Limb (tissue), 2 donors: Measurements from ENCODE around the gene SPINT2.

Source experiments
- DNase-seq, 2 donors: peaks; one replicate each; pipeline ENCODE4 v3.0.0-alpha.2; 2016; ENCODE audit errors: extremely low spot score in 2 of 2

Gene SPINT2

DNA sequence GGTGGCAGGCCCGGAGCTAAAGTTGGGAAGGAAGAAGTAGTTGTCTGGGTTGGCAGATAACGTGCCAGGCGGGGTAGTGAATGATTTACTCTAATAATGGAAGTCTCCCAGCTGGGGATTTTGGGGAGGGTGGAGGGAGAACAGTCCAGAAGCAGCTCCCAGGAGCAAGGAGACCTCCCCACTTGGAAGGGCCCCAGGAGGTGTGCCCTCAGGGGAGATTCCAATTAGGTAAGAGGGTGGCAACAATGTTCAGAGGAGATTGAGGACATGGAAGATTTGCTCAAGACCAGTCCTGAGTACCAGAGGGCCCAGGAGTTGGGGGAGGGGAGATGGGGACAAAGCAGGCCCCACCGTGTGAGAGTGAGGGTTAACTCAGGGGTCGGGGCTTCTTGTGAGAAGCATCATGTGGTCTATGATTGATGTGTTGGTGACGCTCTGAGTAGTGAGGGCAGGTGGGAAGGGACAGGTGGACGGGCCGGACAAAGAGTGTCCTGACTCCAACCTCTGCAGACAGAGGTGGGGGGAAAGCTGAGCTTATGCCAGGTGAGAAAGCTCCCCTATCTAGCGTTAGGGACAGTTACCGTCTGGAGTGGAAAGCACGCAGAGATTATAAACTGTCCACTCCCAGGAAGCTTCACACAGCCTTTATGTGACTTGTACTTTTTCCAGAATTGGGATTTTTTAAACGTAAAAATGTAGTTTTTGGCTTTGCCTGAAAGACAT lies 3.5 kb downstream of the SPINT2 start:
- no peak for DNase-seq

DNA sequence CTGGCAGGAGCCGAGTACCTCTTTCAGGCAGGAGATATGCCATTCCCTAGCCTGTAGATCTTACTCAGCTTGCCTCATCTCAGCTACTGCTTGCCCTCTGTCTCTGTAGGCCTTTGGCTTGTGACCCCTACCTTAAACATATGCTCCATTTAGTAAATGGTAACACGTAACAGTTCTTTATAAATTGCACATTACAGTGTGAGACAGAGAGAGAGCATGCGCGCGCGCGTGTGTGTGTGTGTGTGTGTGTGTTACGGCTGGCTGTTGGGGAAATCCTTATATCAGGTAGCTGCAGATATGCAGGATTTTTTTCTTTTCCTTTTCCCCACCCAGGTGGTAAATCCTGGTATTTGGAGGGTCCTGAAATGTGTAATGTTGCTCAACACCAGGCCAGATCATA lies 4.2 kb downstream of the SPINT2 start:
- DNase-seq: no peak

DNA sequence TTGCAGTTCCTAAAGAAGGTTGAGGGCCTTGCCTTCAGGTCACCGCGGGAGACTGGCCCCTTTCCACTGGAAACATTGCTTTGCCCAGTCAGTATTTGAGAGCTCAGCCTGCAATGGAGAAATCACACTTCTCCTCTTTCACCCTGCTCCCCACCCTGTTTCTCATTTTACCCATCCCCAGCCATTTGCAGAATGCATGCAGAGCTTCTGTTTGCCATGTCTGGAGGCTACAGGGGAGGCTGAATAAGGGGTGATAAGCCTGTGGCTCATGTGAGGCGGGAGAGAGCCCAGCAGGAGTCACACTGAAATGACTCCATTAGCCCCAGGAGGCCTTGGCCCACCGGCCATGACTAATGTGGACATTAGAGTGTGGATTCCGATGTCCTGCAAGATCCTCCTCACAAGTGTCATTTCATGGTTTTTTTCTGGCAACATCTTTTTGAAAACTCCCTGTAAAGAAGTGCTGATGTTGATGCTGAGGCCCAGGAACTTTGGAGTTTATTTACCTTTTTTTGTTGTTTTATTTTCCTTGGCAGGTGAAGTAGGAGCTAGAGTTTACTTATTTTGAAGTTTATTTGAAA lies 6.3 kb downstream of the SPINT2 start:
- no peak for DNase-seq

DNA sequence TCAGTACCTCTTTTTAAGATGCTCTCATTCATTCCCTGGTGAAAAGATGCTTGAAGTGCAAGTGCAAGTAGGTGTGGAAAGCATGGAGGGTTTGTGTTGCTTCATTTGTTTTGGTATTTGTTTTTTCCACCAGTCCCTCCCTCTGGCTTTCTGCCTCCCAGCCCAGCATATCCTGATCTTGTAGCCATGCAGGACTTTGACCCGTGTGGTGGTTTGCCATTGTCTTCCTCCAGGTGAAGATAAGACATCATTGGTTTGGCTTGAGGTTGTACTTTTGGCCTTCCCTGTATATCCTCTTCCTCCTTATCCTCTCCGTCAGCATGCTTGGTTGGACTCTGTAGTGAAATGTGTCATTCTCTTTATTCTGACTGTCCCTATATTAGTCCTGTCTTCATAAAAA lies 9.1 kb downstream of the SPINT2 start:
- DNase-seq: no peak

DNA sequence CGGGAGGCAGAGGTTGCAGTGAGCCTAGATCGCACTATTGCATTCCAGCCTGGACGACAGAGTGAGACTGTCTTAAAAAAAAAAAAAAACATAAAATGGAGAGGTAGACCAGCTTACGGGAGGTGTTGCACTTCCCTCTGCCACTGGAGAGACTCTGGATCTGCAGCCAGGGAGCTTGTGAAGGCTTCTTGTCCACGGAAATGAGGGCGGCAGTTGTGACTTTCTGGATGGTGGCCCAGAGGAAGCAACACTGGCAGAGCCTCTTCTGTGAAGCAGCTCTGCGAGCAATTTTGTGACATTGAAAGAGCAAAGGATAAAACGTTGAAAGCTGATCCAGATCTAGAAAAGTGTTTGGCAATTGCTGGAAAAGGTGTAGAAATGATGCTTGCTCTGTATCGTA lies 10.4 kb downstream of the SPINT2 start:
- DNase-seq: no peak

DNA sequence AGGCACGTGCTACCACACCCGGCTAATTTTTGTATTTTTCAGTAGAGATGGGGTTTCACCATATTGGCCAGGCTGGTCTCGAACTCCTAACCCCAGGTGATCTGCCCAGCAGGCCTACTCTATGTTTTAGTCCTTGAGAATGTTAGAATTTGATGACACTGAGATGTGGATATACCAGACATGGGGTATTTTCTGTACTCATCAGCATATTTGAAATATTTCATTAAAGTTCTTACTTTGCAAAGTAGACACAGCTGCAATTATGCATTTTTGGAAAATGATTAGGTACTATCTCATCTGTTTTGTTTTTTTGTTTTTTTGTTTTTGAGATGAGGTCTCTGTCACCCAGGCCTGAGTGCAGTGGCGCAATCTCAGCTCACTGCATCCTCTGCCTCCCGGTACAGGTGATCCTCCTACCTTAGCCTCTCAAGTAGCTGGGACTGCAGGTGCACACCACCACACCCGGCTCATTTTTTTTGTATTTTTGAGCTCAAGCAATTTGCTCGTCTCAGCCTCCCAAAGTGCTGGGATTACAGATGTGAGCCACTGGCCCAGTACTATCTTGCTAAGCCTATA lies 12.7 kb downstream of the SPINT2 start:
- no peak for DNase-seq

DNA sequence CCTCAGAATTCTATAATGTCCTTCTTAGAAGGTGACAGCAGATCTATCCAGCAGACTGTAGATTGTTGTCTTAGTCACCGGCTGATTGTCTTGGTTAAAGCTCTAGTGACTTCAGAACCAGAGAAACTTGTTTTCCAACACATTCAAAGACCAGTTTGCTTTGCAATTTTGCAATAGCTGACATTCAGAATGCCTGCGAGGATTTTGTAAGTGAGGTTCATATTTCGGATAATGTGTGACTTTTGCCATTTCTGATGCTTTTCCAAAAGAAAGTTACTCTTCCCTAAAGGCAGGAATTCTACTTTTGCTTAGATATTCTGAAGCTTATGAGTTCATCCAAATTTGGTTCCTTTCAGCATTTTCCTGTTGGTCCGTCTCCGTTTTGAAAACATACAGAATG lies 13.2 kb downstream of the SPINT2 start:
- no peak for DNase-seq

DNA sequence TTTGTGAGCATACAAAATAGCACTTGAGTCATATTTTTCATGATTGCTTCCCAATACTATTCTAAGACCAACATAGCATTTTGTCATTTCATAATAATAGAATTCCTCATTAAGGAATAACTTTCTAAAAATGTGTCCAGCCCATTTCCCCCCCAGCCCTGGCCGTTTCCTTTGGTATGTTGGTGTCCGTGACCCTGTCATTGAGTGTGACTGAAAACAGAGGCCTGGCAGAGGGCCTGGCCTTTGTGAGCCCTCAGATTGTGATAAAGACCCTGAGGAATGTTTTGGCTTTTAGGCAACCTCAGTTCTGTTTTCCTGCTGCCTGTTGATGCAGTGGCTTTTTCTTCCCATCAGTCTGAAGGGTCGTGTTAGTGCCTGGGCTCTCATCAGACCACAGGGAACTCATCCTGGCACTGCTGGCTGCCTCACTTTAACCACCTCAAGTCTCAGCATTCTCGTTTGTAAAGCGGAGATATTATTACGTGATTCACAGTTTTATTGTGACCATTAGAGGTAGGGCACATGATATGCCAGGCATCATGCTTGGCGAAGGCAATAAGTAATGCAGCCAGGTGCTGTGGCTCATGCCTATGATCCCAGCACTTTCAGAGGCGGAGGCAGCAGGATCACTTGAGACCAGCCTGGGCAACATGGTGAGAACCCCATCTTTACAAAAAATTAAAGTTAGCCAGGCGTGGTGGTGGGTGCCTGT lies 13.8 kb downstream of the SPINT2 start:
- no peak for DNase-seq

DNA sequence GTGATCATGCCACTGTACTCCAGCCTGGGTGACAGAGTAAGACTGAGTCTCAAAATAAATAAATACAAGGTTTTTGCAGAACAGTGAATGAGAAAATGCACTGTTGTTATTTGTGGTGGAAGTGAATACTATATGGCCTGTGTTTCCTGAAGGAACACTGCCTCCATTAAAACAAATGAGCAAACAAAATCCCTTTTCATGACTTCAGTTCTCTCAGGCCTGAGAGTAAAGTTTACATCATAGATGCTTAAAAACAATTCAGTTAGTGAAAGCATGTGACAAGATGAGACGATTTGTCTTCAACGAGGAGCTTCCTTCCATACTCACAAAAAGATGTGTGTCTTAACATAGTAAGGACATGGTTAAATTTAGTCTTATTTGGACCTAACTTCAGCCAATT lies 14.4 kb downstream of the SPINT2 start:
- DNase-seq: no peak

DNA sequence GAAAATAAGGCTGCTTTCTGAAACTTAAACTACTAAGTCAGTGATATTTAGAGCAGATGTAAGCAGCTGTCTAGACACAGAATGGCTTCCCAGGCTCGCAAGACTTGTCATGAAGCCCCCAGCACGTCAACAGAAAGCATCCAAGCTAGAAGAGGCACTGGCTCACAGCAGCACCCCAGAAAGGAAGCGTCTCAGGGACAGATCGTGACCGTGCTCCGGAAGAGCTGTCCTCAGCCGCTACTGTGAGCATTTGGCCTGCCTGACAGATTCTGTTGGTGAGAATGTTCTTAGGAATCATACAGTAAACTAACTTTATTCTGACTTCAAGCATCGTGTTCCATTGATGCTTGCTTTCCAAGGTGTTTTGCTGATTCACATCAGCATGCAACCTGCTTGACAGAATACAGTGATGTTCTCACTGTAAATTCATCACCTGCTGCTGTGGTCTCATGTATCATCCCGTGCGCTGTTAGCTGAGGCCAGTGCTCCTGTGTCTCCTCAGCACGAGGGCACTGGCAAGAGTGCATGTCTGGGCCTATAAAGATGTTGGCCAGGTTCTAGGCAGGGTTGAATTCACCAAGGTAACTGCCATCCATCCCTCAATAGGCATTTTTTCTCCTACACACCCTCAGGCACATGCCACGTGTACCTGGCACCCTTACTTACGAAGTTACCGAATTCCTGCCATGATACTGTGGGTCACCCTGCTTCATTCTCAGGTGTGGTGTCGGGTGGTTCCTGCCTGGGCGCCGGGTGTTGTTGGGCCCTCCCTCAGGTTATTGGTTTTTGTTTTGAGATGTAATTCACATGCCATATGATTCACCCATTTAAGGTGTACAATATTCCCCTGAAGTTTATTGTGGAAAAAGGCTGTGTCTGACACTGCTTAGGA lies 15.9 kb downstream of the SPINT2 start:
- DNase-seq: no peak

DNA sequence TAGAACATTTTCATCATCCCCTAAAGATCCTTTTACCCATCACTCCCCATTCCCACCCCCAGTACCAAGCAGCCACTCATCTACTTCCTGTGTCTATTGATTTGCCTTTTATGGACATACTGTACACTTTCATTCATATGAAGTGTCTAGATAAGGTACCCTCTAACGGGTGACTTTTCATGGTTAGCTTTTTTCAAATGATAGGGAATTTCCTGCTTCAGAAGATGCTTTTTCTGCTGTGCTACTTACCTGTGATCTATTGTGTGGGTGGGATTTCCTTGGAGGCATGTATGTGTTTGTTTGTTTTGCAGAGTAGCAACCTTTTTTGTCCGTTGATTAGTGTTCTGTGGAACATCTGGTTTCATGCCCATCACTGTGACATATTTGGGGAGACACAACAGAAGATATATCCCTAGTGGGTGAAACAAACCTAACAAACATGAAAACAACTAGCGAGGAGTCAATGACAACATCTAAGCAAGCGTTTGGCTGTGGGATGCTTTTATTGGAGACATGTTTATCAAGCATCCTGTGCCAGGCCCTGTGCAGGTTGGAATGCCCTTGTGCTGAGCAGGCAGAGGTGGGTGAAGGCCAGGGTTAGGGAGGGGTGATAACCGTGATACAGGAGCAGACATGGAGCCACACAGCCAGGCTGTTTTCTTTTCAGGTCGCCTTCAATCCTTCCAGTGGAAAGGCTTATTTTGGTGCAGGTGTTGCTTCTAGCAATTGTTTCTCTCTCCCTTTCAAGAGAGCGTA lies 17.6 kb downstream of the SPINT2 start:
- DNase-seq: no peak

DNA sequence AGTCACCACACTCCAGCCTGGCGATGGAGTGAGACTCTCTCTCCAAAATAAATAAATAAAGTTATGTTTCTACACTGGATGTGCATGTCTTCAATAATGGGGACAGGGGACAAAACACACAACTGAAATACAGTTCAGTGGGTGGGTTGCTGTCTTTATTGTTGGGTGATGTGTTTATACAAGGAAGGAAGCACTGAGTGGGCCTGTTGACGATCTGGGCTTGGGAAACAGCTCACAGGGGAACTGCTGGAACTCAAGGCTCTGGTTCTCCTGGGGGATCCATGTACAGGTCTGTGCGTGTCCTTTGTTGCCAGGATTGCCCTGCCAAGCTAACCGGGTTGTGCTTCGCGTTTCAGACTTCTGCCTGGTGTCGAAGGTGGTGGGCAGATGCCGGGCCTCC lies 18.9 kb downstream of the SPINT2 start:
- no peak for DNase-seq

DNA sequence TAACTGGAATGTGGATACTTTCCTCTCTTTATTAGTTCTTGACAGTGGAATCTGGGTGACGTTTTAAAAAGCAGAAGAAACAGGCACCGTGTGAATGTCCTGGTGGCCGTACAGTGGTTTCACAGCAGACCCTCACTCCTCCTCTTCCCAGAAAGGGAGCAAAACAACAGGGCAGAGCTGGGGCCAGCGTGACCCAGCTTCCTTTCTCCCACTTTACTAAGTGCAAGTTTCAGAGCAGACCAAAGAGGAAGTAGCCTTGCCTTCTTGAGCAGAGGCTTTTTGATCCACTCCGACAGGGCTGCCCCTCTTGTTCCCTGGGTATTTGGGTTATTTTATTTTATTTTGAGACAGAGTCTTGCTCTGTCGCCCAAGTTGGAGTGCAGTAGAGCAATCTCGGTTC lies 20.0 kb downstream of the SPINT2 start:
- no peak for DNase-seq

DNA sequence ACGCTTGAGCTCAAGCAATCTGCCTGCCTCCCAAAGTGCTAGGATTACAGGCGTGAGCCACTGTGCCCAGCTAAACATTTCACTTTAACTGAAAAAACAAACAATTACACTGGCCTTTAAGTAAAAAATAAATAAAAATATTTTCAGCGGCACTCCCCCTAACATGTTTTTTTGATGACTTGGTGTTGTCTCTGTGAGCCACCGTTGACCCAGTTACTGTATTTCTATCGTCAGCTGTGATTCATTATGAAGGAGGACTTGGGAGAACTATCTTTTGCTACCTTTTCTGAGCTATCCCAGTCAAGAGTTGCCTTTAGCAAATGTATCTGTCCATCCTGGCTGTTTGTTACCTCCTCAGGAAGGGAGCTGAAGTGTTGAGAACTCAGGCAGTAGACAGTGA lies 21.2 kb downstream of the SPINT2 start:
- no peak for DNase-seq

DNA sequence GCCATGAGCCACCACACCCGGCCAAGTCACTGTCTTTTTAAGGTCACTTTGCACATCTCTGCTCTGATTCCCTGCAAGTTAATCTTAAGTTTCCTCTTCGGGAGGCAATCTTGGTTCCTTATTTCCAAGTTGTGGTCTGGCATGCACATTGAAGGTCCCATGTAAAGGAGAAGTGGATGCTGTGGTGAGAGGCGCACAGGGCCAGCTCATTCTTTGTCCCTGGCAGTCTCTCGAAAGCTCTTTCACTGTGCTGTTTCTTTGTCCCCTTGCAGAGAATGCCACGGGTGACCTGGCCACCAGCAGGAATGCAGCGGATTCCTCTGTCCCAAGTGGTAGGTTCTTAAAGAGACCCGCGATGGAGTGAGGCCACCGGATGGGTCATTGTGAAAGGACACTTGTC lies 23.2 kb downstream of the SPINT2 start:
- DNase-seq: no peak

DNA sequence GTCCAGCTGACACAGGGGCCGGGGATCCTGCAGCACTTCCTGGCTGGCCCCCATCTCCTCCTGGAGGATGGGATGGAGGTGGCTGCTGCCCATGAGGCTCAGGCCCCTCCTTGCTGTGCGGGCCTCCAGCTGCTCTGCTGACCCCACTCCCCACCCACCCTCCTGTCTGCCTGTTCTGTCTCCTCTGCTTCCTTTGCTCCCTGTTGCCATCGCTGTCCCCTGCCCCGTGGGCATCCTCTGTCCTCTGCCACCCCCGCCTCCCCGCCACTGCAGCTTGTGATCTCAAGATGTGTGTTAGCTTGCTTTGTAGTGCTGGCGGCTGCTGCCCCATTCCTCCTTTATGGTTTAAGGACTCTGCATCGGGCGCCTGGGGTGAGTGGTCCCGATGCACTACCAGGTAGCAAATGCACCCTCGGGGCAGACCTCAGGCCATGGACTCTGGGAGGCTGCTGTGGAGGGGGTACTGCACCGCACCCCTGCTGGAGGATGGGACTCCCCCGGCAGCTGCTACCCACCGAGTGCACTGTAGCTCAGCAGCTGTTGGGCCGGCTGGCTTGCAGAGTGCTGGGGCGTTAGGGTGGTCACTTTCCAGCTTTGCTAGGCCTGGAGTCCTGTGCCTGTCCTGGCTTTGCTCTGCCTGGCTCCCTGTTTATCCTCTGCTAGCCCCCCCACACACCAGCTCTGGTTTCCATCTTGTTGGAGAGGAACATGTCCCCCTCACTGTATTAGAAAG lies 23.9 kb downstream of the SPINT2 start:
- no peak for DNase-seq

DNA sequence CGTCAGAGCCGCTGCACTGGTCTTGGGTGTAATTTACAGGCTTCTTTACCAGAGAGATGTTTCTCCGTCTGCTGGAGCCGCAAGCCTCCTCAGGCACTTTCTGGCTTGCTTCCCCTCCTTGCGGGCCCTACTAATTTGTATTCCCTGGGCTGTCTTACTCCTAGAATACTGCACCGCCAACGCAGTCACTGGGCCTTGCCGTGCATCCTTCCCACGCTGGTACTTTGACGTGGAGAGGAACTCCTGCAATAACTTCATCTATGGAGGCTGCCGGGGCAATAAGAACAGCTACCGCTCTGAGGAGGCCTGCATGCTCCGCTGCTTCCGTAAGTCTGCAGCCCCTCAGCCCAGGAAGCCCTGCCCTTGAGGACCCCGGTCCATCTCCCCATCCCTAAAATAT lies 25.6 kb downstream of the SPINT2 start:
- DNase-seq: no peak

DNA sequence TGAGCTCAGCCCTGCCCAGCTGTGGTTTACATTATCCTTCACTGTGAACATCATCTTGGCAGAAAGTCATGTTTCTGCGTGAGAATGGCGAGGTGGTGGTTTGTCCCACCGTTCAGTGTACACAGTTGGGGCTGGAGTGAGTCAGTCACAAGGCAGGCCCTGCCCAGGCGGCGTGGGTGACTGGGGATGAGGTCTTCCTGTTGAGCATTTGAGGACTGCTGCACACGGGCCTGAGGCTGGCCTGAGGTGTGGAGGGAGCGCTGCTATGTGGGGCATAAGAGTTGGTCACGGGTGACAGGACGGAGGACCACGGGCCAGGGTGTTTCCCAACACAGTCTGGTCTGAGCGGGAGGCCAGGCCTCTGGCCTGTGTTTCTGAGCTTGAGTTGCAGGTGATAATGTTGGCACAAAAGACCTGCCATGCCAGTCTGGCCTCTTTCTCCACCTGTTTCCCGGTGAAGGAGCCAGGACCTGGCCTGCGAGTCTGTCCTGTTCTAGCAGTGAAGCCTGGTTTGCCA lies 26.3 kb downstream of the SPINT2 start:
- DNase-seq: no peak

DNA sequence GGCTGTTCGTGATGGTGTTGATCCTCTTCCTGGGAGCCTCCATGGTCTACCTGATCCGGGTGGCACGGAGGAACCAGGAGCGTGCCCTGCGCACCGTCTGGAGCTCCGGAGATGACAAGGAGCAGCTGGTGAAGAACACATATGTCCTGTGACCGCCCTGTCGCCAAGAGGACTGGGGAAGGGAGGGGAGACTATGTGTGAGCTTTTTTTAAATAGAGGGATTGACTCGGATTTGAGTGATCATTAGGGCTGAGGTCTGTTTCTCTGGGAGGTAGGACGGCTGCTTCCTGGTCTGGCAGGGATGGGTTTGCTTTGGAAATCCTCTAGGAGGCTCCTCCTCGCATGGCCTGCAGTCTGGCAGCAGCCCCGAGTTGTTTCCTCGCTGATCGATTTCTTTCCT lies 27.5 kb downstream of the SPINT2 start:
- no peak for DNase-seq

DNA sequence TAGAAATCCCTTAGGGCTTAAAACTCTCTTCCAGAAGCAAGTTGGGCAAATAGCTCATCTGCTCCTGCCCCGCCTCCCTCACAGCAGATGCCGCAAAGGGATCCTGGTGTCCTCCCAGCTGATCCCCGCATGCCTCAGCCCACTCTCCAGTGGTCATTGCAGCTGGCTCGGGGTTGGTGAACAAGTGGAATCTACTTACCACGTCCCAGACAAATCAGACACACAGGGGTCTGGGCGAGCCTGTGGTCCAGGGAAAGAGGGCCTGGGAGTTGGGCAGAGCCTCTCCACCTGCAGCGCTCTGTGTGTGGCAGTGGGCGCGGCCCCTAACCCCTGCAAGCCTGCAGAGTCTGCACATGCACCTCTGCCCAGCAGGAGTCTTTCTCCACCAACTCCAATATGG lies 28.9 kb downstream of the SPINT2 start:
- DNase-seq: no peak
